PC-3 (cell line): ENCODE results near the gene LDLRAD1. TPM values are rescaled to one million over a fixed set of nuclear protein-coding genes. Genes with fewer than 3 reads are reported as not detected.
A peak's percentile ranks its signal among the peaks of the same experiment; 100 is the strongest.
"Not testable (repeated sequence)": the region's sequence is repeated elsewhere in the genome, so short reads cannot be mapped to it uniquely, and the experiment has no call there.

Experiments
- ATAC-seq: fragments of 200-7000 bp; cut with Tn5 transposase; 2 replicates; pipeline ENCODE4 v1.9.1; 2020; ENCODE audit warnings: mild to moderate bottlenecking, moderate library complexity
- BruUV-seq: library from RNA; stranded (reverse); fragments of 400-500 nt; replicated peaks from 2 replicates; lab custom pipeline; 2021; lab: Mats Ljungman, UMichigan
- CTCF ChIA-PET: fragments of 300-600 bp; sonication (Branson Sonifier 250); formaldehyde crosslinking; loops from one replicate; lab custom pipeline; 2022; ENCODE audit warnings: antibody characterized with exemption; lab: Charles Lee
- POLR2A ChIA-PET: fragments of 300-600 bp; sonication (Branson Sonifier 250); formaldehyde crosslinking; loops from one replicate; lab custom pipeline; 2022; ENCODE audit warnings: antibody characterized with exemption; ENCODE audit not compliant: unreplicated experiment; lab: Charles Lee
- DNase-seq: peaks from one replicate; pipeline ENCODE4 v3.0.0-alpha.2; 2015
- H2AFZ ChIP-seq: fragments of 300-600 bp; sonication (generic); 2 replicates; pipeline ENCODE4 v1.6.0; 2016; ENCODE audit warnings: antibody characterized with exemption, low read length
- H3F3A ChIP-seq: fragments of 300-600 bp; sonication (generic); one replicate; pipeline ENCODE4 v1.6.0; 2017; ENCODE audit warnings: antibody characterized with exemption, low read length, control low read depth, mild to moderate bottlenecking; ENCODE audit not compliant: unreplicated experiment
- H3K27ac ChIP-seq: fragments of 300-600 bp; sonication (generic); 2 replicates; pipeline ENCODE4 v1.5.1; 2016; ENCODE audit warnings: mild to moderate bottlenecking, low read length
- H3K27me3 ChIP-seq: fragments of 300-600 bp; sonication (generic); 2 replicates; pipeline ENCODE4 v1.6.1; 2016; ENCODE audit warnings: low read length, mixed read lengths
- H3K36me3 ChIP-seq: fragments of 300-600 bp; sonication (generic); 2 replicates; pipeline ENCODE4 v1.6.1; 2016; ENCODE audit warnings: low read depth, mixed run types, low read length, mixed read lengths
- H3K4me1 ChIP-seq: fragments of 300-600 bp; sonication (generic); 2 replicates; pipeline ENCODE4 v1.5.1; 2016; ENCODE audit warnings: low read length; ENCODE audit not compliant: insufficient read depth
- H3K4me2 ChIP-seq: fragments of 300-600 bp; sonication (generic); 2 replicates; pipeline ENCODE4 v1.6.0; 2016; ENCODE audit warnings: low read length
- H3K4me3 ChIP-seq: fragments of 300-600 bp; sonication (generic); 2 replicates; pipeline ENCODE4 v1.5.1; 2016; ENCODE audit warnings: mild to moderate bottlenecking, low read length, mixed read lengths
- H3K79me2 ChIP-seq: fragments of 300-600 bp; sonication (generic); 2 replicates; pipeline ENCODE4 v1.6.1; 2017; ENCODE audit warnings: low read length, mixed read lengths
- H3K9ac ChIP-seq: fragments of 300-600 bp; sonication (generic); 2 replicates; pipeline ENCODE4 v1.6.0; 2016; ENCODE audit warnings: mild to moderate bottlenecking, low read length
- H3K9me2 ChIP-seq: fragments of 300-600 bp; sonication (generic); replicated peaks from 2 replicates; pipeline ENCODE4 v1.6.1; 2016; ENCODE audit warnings: mixed run types, low read length, mixed read lengths
- H3K9me3 ChIP-seq: fragments of 300-600 bp; sonication (generic); 2 replicates; pipeline ENCODE4 v1.6.1; 2016; ENCODE audit warnings: low read length, mixed read lengths
- H4K20me1 ChIP-seq: fragments of 300-600 bp; sonication (generic); 2 replicates; pipeline ENCODE4 v1.6.1; 2016; ENCODE audit warnings: low read length, mixed read lengths
- EZH2 ChIP-seq: fragments of 300-600 bp; sonication (generic); IDR thresholded peaks from one replicate; pipeline ENCODE4 v1.6.1; 2017; ENCODE audit warnings: antibody characterized with exemption, mild to moderate bottlenecking, low read length; ENCODE audit not compliant: unreplicated experiment
- EZH2phosphoT487 ChIP-seq: fragments of 300-600 bp; sonication (generic); IDR thresholded peaks from 2 replicates; pipeline ENCODE4 v1.6.1; 2018; ENCODE audit warnings: mild to moderate bottlenecking, antibody characterized with exemption, low read length, borderline replicate concordance
- intact Hi-C: fragments of 100-400 bp; cut with micrococcal nuclease; formaldehyde crosslinking; loops from 2 replicates; pipeline ENCODE4 v1.9.0; 2023
- total RNA-seq: library from RNA; depleted of rRNA; stranded (reverse); fragments of >200 nt; gene quantifications from 2 replicates; pipeline ENCODE4 v1.2.3, GENCODE V29; 2014
- TF ChIP-seq, protein P1 (sequence below): fragments of 300-600 bp; sonication (generic); conservative IDR thresholded peaks from 2 replicates; pipeline ENCODE4 v1.5.1; 2017; ENCODE audit warnings: antibody characterized with exemption, low read depth, mild to moderate bottlenecking, low read length

Gene LDLRAD1
- total RNA-seq, 1 experiment from 2014 or later: not detected

DNA sequence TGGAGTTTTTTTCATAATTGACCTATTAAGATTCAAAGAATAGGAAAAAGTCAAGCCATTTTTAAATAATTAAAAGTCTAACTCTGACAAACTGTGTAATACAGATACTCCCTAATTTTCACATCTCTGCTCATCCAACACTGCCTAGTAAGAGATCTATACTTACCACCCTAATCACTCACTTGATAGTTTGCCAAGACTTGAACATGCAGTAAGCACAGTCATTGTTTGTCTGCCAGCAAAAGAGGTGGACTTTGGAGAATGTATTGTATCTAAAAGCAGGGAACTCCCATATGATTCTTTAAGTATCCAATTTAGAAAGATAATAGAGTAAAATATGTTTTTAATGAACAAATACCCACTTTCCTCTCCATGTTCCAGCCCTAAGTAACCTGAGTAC lies 19.5 kb upstream of the LDLRAD1 start:
- intact Hi-C loops: no loop called here
- Histone ChIP-seq H3K36me3 (peaks cover 40% of the 10 kb centered on the region), H3K9me2 (no peaks in the 10 kb centered on the region), H3K4me1 (no peaks in the 10 kb centered on the region), H4K20me1 (no peaks in the 10 kb centered on the region), H3F3A (no peaks in the 10 kb centered on the region), H3K27me3 (no peaks in the 10 kb centered on the region), H3K27ac (no peak overlapping the region), H3K9me3 (no peaks in the 10 kb centered on the region), H3K79me2 (no peaks in the 10 kb centered on the region), H3K4me3 (no peak overlapping the region), H3K4me2 (no peak overlapping the region), H2AFZ (no peak overlapping the region), H3K9ac (no peak overlapping the region)
- TF ChIP-seq EZH2phosphoT487 (no peak), EZH2 (no peak)
- TF ChIP-seq, protein P1, sequence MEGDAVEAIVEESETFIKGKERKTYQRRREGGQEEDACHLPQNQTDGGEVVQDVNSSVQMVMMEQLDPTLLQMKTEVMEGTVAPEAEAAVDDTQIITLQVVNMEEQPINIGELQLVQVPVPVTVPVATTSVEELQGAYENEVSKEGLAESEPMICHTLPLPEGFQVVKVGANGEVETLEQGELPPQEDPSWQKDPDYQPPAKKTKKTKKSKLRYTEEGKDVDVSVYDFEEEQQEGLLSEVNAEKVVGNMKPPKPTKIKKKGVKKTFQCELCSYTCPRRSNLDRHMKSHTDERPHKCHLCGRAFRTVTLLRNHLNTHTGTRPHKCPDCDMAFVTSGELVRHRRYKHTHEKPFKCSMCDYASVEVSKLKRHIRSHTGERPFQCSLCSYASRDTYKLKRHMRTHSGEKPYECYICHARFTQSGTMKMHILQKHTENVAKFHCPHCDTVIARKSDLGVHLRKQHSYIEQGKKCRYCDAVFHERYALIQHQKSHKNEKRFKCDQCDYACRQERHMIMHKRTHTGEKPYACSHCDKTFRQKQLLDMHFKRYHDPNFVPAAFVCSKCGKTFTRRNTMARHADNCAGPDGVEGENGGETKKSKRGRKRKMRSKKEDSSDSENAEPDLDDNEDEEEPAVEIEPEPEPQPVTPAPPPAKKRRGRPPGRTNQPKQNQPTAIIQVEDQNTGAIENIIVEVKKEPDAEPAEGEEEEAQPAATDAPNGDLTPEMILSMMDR: no peak
- no TSS peak for BruUV-seq
- POLR2A ChIA-PET: no interaction called here
- peak; percentile 23 for DNase-seq
- CTCF ChIA-PET: no interaction called here
- no peak for ATAC-seq

- Histone ChIP-seq H3K4me1 (no peaks in the 10 kb centered on the region), H3K79me2 (no peaks in the 10 kb centered on the region), H3K27ac (no peak overlapping the region), H3K9me2 (no peaks in the 10 kb centered on the region), H3K9me3 (no peaks in the 10 kb centered on the region), H3F3A (no peaks in the 10 kb centered on the region), H3K9ac (no peak overlapping the region), H3K4me2 (no peak overlapping the region), H3K27me3 (no peaks in the 10 kb centered on the region), H4K20me1 (no peaks in the 10 kb centered on the region), H3K4me3 (no peak overlapping the region), H3K36me3 (peaks cover 9% of the 10 kb centered on the region), H2AFZ (no peak overlapping the region)
- TF ChIP-seq, protein P1: no peak
- TF ChIP-seq EZH2 (no peak), EZH2phosphoT487 (no peak)
- no peak for ATAC-seq
- POLR2A ChIA-PET: no interaction called here
- no peak for DNase-seq
- CTCF ChIA-PET: interaction anchor here (0.7 kb wide), 1 partner anchor 150 kb away, joined by 3 read pairs; no protein-coding TSS in a partner anchor
- intact Hi-C loops: no loop called here
- BruUV-seq: no TSS peak
These were observed 10.6 kb upstream of the LDLRAD1 start for GRCh38 chr1:54028306-54029251.

DNA sequence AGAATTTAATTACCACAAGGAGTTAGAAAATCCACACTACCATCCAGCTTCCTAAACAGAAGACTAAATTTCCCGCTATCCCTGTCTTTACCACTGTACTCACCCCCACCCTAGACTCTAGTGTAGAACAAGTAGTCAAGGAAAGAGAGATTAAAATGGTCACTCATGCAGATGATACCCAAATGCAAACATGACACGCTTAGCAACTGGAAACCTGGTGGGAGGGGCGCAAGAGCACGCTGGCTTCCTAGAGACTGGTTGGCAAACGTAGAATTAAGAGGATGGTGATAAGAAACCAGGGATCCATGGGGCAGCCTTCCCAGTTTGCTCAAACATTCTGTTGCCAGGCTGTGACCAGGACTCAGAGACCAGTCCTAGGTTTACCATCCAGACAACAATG lies 9.9 kb upstream of the LDLRAD1 start:
- DNase-seq (no peak), ATAC-seq (no peak)
- Histone ChIP-seq H4K20me1 (no peaks in the 10 kb centered on the region), H3K79me2 (no peaks in the 10 kb centered on the region), H3K9ac (no peak overlapping the region), H3K27ac (no peak overlapping the region), H2AFZ (no peak overlapping the region), H3K27me3 (no peaks in the 10 kb centered on the region), H3K4me3 (no peak overlapping the region), H3K4me2 (no peak overlapping the region), H3K9me2 (no peaks in the 10 kb centered on the region), H3K9me3 (no peaks in the 10 kb centered on the region), H3F3A (no peaks in the 10 kb centered on the region), H3K36me3 (peaks cover 9% of the 10 kb centered on the region), H3K4me1 (no peaks in the 10 kb centered on the region)
- no TSS peak for BruUV-seq
- ChIA-PET POLR2A (no interaction called here), CTCF (no interaction called here)
- intact Hi-C loops: no loop called here
- TF ChIP-seq EZH2: no peak
- no peak for TF ChIP-seq EZH2phosphoT487
- TF ChIP-seq, protein P1: no peak

DNA sequence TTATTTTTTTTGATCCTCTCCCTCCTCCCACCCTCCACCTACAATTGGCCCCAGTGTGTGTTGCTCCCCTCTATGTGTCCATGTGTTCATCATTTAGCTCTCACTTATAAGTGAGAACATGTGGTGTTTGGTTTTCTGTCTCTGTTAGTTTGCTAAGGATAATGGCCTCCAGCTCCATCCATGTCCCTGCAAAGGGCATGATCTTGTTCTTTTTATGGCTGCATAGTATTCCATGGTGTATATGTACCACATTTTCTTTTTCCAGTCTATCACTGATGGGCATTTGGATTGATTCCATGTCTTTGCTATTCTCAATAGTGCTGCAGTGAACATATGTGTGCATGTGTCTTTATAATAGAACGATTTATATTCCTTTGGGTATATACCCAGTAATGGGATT lies 6.8 kb upstream of the LDLRAD1 start:
- intact Hi-C loops, H3K79me2 ChIP-seq, H3K27ac ChIP-seq, H3K4me1 ChIP-seq, H3K9me3 ChIP-seq, H3K36me3 ChIP-seq, H3K27me3 ChIP-seq, ATAC-seq, DNase-seq, BruUV-seq, H2AFZ ChIP-seq, H3K4me3 ChIP-seq, POLR2A ChIA-PET, H3K4me2 ChIP-seq, H3K9ac ChIP-seq, H3F3A ChIP-seq, H4K20me1 ChIP-seq, H3K9me2 ChIP-seq, CTCF ChIA-PET: not testable (repeated sequence)
